IMR-90 (cell line): ENCODE data around the gene RBKS. TPM values are rescaled to one million over a fixed set of nuclear protein-coding genes. Genes with fewer than 3 reads are reported as not detected.

Experiments used
- ATAC-seq: fragments of 200-7000 bp; cut with Tn5 transposase; 2 replicates; pipeline ENCODE4 v1.9.1; 2020; ENCODE audit warnings: low read depth, mild to moderate bottlenecking, moderate library complexity
- BruUV-seq: library from RNA; stranded (reverse); fragments of 400-500 nt; replicated peaks from 2 replicates; lab custom pipeline; 2021; lab: Mats Ljungman, UMichigan
- CTCF ChIA-PET: fragments of 300-600 bp; formaldehyde crosslinking; extraction: SDS; loops from one replicate; lab custom pipeline; 2021; ENCODE audit warnings: antibody characterized with exemption; lab: Yijun Ruan, JAX
- POLR2A ChIA-PET: fragments of 300-600 bp; sonication (Branson Sonifier 250); formaldehyde crosslinking; loops from one replicate; lab custom pipeline; 2022; ENCODE audit warnings: antibody characterized with exemption; ENCODE audit not compliant: unreplicated experiment; lab: Charles Lee
- DNase-seq: peaks from one replicate; pipeline ENCODE4 v3.0.0; 2013
- H2AFZ ChIP-seq: replicated peaks from 2 replicates; pipeline ENCODE3; 2013; ENCODE audit warnings: low read length, mild to moderate bottlenecking; ENCODE audit not compliant: poor library complexity
- H2AK5ac ChIP-seq: 2 replicates; pipeline ENCODE4 v1.6.1; 2013; ENCODE audit warnings: low read depth, low read length, inconsistent platforms
- H2AK9ac ChIP-seq: replicated peaks from 2 replicates; pipeline ENCODE3; 2013; ENCODE audit warnings: mild to moderate bottlenecking, low read depth, low read length, moderate library complexity; ENCODE audit not compliant: poor library complexity
- H2BK120ac ChIP-seq: 2 replicates; pipeline ENCODE4 v1.6.1; 2013; ENCODE audit warnings: low read depth, low read length, inconsistent platforms
- H2BK15ac ChIP-seq: 3 replicates; pipeline ENCODE4 v1.6.1; 2013; ENCODE audit warnings: low read depth, low read length, inconsistent platforms
- H2BK20ac ChIP-seq: 2 replicates; pipeline ENCODE4 v1.6.1; 2013; ENCODE audit warnings: low read depth, mild to moderate bottlenecking, inconsistent platforms, low read length, moderate library complexity
- H2BK5ac ChIP-seq: 2 replicates; pipeline ENCODE4 v1.6.1; 2013; ENCODE audit warnings: mild to moderate bottlenecking, low read depth, low read length, inconsistent platforms; ENCODE audit not compliant: poor library complexity, severe bottlenecking
- H3K14ac ChIP-seq: replicated peaks from 2 replicates; pipeline ENCODE4 v1.6.1; 2013; ENCODE audit warnings: low read depth, low read length, inconsistent platforms
- H3K18ac ChIP-seq: 2 replicates; pipeline ENCODE4 v1.6.1; 2013; ENCODE audit warnings: low read depth, low read length, control low read depth
- H3K23ac ChIP-seq: 2 replicates; pipeline ENCODE4 v1.6.1; 2013; ENCODE audit warnings: low read depth, low read length, inconsistent platforms
- H3K27ac ChIP-seq: 2 replicates; pipeline ENCODE4 v1.5.1; 2013; ENCODE audit warnings: mild to moderate bottlenecking, control low read depth, low read length; ENCODE audit not compliant: insufficient read depth
- H3K27me3 ChIP-seq: 2 replicates; pipeline ENCODE4 v1.6.1; 2013; ENCODE audit warnings: low read length; ENCODE audit not compliant: control insufficient read depth, insufficient read depth
- H3K36me3 ChIP-seq: 2 replicates; pipeline ENCODE4 v1.6.1; 2013; ENCODE audit warnings: low read length, mixed read lengths; ENCODE audit not compliant: control insufficient read depth, insufficient read depth
- H3K4ac ChIP-seq: 2 replicates; pipeline ENCODE4 v1.6.1; 2013; ENCODE audit warnings: low read depth, low read length, inconsistent platforms
- H3K4me1 ChIP-seq: 2 replicates; pipeline ENCODE4 v1.6.1; 2013; ENCODE audit warnings: low read length, mixed read lengths; ENCODE audit not compliant: control insufficient read depth, insufficient read depth
- H3K4me2 ChIP-seq: 2 replicates; pipeline ENCODE4 v1.6.1; 2013; ENCODE audit warnings: low read depth, mild to moderate bottlenecking, control low read depth, low read length, moderate library complexity
- H3K4me3 ChIP-seq: 2 replicates; pipeline ENCODE4 v1.5.1; 2013; ENCODE audit warnings: low read depth, mild to moderate bottlenecking, control low read depth, low read length, moderate library complexity; ENCODE audit not compliant: insufficient read depth
- H3K56ac ChIP-seq: 2 replicates; pipeline ENCODE4 v1.6.1; 2013; ENCODE audit warnings: low read length, inconsistent platforms; ENCODE audit not compliant: insufficient read depth; ENCODE audit errors: extremely low read depth
- H3K79me1 ChIP-seq, 2 experiments: 2 replicates each; pipeline ENCODE4 v1.6.1; 2013; ENCODE audit warnings: low read length in 2 of 2, inconsistent platforms in 1 of 2, low read depth in 1 of 2
- H3K9ac ChIP-seq: 2 replicates; pipeline ENCODE4 v1.6.1; 2013; ENCODE audit warnings: low read depth, low read length, control low read depth
- H3K9me1 ChIP-seq: 2 replicates; pipeline ENCODE4 v1.6.1; 2013; ENCODE audit warnings: low read length, inconsistent platforms; ENCODE audit not compliant: insufficient read depth
- H3K9me3 ChIP-seq: 2 replicates; pipeline ENCODE4 v1.6.1; 2013; ENCODE audit warnings: low read length; ENCODE audit not compliant: control insufficient read depth, insufficient read depth
- H4K20me1 ChIP-seq: 2 replicates; pipeline ENCODE4 v1.6.1; 2013; ENCODE audit warnings: low read length, inconsistent platforms; ENCODE audit not compliant: insufficient read depth
- H4K5ac ChIP-seq: 2 replicates; pipeline ENCODE4 v1.6.1; 2013; ENCODE audit warnings: mild to moderate bottlenecking, low read depth, low read length, control low read depth
- H4K8ac ChIP-seq, 2 experiments: 2 replicates each; pipeline ENCODE4 v1.6.1; 2013; ENCODE audit warnings: low read depth in 2 of 2, low read length in 2 of 2, control low read depth in 1 of 2, inconsistent platforms in 1 of 2
- H4K91ac ChIP-seq: 2 replicates; pipeline ENCODE4 v1.6.1; 2013; ENCODE audit warnings: low read depth, low read length, inconsistent platforms; ENCODE audit not compliant: insufficient read depth
- BHLHE40 ChIP-seq: fragments of 150-350 bp; IDR thresholded peaks from 2 replicates; pipeline ENCODE4 v1.6.1; 2016; ENCODE audit warnings: mild to moderate bottlenecking, low read depth, low read length
- CHD1 ChIP-seq: IDR thresholded peaks from 2 replicates; pipeline ENCODE4 v1.6.1; 2012; ENCODE audit warnings: low read depth, low read length, improper control_type of control experiment
- FOS ChIP-seq: fragments of 150-350 bp; IDR thresholded peaks from 2 replicates; pipeline ENCODE4 v1.6.1; 2016; ENCODE audit warnings: low read depth, low read length
- MAZ ChIP-seq: IDR thresholded peaks from 2 replicates; pipeline ENCODE4 v1.6.1; 2012; ENCODE audit warnings: low read depth, mild to moderate bottlenecking, low read length, improper control_type of control experiment, moderate library complexity, borderline replicate concordance
- POLR2A ChIP-seq: IDR thresholded peaks from 2 replicates; pipeline ENCODE4 v1.6.1; 2012; ENCODE audit warnings: mild to moderate bottlenecking, low read depth, low read length
- RAD21 ChIP-seq: IDR thresholded peaks from 2 replicates; pipeline ENCODE4 v1.6.1; 2012; ENCODE audit warnings: low read length, improper control_type of control experiment
- WGBS, 2 experiments: methylation state at CpG; one replicate each; pipeline versions ENCODE4 v1.1.5 to v1.1.7; 2013; ENCODE audit warnings: missing lambda C conversion rate in 2 of 2; ENCODE audit not compliant: insufficient read length in 1 of 2; ENCODE audit errors: extremely low coverage in 2 of 2; 5-methylcytosine and 5-hydroxymethylcytosine counted together
- dilution Hi-C: fragments of 300-500 bp; cut with HindIII; formaldehyde crosslinking; loops from one replicate; pipeline ENCODE4 v1.14.3; 2018; ENCODE audit warnings: low sequenced_read_pairs; ENCODE audit not compliant: unreplicated experiment
- in situ Hi-C: fragments of 300-500 bp; cut with MboI; formaldehyde crosslinking; loops from 3 replicates; pipeline ENCODE4 v1.14.3; 2019; ENCODE audit warnings: low sequenced_read_pairs, inconsistent platforms, mixed read lengths
- intact Hi-C: fragments of 100-400 bp; cut with micrococcal nuclease; formaldehyde crosslinking; loops from 2 replicates; pipeline ENCODE4 v1.10.0; 2022
- polyA plus RNA-seq, 3 experiments: library from polyadenylated mRNA; depleted of rRNA; stranded (reverse); fragments of >200 nt; gene quantifications; 2 replicates each; pipeline ENCODE4 v1.2.3, GENCODE V29; 2012; ENCODE audit warnings: low replicate concordance in 1 of 3
- total RNA-seq: library from RNA; depleted of rRNA; stranded (reverse); fragments of >200 nt; gene quantifications from 2 replicates; pipeline ENCODE4 v1.2.3, GENCODE V29; 2012

Gene RBKS
- total and polyA plus RNA-seq, 2 of the 4 experiments (the other 2 are of a cell fraction): 1.1 to 1.4 TPM

DNA sequence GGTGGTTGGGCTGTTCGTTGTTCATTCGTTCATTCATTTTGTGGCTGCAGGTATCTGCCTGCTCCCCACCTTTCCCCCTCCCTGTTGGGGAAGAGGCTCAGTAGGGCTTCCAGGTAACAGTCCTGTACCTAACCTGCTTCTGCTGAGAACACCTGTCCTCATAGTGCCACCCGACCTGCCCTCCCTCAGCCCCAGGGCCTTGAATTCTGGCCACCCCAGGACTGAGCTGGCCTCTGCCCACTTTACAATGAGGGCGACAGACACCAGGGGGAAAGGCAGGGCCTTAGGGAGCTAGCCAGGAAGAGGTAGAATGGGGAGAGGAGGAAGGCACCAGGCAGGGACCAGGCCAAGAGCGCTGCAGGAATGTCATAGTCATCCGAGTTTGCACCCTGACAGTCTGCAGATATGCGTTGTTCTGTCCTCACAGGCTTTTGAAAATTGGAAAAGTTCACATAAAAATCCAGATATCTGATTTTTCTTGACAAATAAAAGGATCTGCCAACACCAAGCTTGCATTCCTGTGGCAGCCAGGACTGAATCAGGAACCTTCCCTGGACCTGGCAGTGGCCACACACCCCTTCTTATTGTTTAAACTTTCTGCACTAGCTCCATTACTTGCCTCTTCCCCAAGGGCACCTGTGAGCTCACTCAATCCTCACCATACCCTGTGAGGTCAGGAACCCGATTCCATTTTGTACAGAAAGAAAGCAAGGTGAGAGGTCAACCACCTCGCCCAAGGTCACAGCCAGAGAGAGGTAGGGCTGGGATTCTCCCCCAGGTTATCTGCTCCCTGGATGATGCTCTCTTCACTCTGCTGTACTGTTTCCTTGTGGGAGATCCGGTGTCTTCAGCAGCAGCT, 153.9 kb downstream of the RBKS start (continued):
- no peak for TF ChIP-seq BHLHE40
- TF ChIP-seq MAZ: no peak

DNA sequence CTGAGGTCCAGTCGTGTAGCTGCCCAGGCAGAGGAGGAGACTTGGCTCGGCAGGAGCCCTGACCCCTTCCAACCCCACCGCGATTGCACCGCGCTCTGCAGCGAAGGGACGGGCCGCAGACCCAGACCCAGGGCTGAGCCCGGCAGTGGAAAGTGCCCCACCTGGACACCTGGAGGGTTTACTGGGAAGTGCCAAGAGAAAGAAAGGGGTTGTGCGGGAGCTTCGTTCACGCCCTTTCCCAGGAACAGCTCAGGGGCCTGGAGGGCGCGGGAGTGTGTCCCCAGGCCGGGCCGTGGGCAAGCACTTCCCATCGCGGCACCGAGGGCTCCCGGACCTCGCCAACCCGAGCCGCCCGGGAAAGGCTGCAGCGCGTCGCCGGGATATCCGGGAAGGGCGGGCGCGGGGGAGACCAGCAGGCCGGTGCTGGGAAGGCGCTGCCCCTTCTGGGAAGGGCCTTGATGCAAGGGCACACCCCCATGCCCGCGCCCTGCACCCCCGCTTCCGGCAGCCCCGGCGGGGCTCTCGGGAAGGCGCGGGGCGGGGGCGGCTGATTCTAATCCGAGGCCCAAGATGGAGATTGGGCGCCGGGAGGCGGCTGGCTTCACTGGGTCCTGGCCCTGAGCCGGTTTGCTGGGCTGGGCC, 154.8 kb downstream of the RBKS start:
- H2BK20ac ChIP-seq: peak overlapping the region; percentile 32; the same call in 1 of the 2 replicates
- no peaks in the 10 kb centered on the region for H3K9me3 ChIP-seq
- H3K27me3 ChIP-seq: no peaks in the 10 kb centered on the region
- DNase-seq (peak; percentile 54), ATAC-seq (peak; percentile 92)
- H3K4me1 ChIP-seq: peaks cover 9% of the 10 kb centered on the region
- no peaks in the 10 kb centered on the region for H4K20me1 ChIP-seq
- peak overlapping the region; percentile 59 for H2BK120ac ChIP-seq
- H2BK5ac ChIP-seq: peak overlapping the region; percentile 28
- no peaks in the 10 kb centered on the region for H3K79me1 ChIP-seq
- peak overlapping the region; percentile 13; the same call in 1 of the 2 replicates for H2AK5ac ChIP-seq
- no peak overlapping the region for H3K56ac ChIP-seq
- no TSS peak for BruUV-seq
- peaks cover 4% of the 10 kb centered on the region for H3K9me1 ChIP-seq
- H3K9ac ChIP-seq: peak overlapping the region; percentile 53
- H3K27ac ChIP-seq: peak overlapping the region; percentile 24
- H4K8ac ChIP-seq: peak overlapping the region; percentile 79 to 88
- peak overlapping the region; percentile 93 for H2AFZ ChIP-seq
- dilution Hi-C loops (no loop called here), in situ Hi-C loops (no loop called here), intact Hi-C loops (no loop called here)
- peak overlapping the region; percentile 17 for H3K4me3 ChIP-seq
- H3K36me3 ChIP-seq: no peaks in the 10 kb centered on the region
- peak overlapping the region; percentile 79 for H4K5ac ChIP-seq
- peak overlapping the region; percentile 36 for H4K91ac ChIP-seq
- peak overlapping the region; percentile 39 for H3K18ac ChIP-seq
- POLR2A ChIA-PET: no interaction called here
- CTCF ChIA-PET: interaction anchor here (0.8 kb wide), 1 partner anchor 503 kb away, joined by 3 read pairs; no protein-coding TSS in a partner anchor
- TF ChIP-seq POLR2A (no peak), RAD21 (no peak), CHD1 (no peak), MAZ (peak; percentile 24; the same call in 1 of the 2 replicates), FOS (no peak)
- H2BK15ac ChIP-seq: peak overlapping the region; percentile 5; the same call in 2 of the 3 replicates
- H3K14ac ChIP-seq: peak overlapping the region; percentile 71
- peak overlapping the region; percentile 28; the same call in 1 of the 2 replicates for H3K23ac ChIP-seq
- H3K4ac ChIP-seq: peak overlapping the region; percentile 78
- peak overlapping the region; percentile 90 for H2AK9ac ChIP-seq
- peak overlapping the region; percentile 57 for H3K4me2 ChIP-seq
- 8% methylated on average over 18 of the region's 51 CpGs; no CpG with 5 or more reads in 1 of the 2 experiments for WGBS, 2 experiments
